OCI-M1 (cell line): Measurements from ENCODE around the gene MYH9.
A peak's percentile ranks its signal among the peaks of the same experiment; 100 is the strongest.

ENCODE experiments used
- DNase-seq: peaks from one replicate; lab custom pipeline; 2025; lab: John Stamatoyannopoulos, UW

MYH9 gene

GRCh38 chr22:36249160-36249559 is 138.6 kb downstream of the MYH9 start:
- DNase-seq = peak; percentile 46

- peak; percentile 46 for DNase-seq
These were observed 139.8 kb downstream of the MYH9 start for GRCh38 chr22:36247955-36248354.

- no peak for DNase-seq
These were observed 141.0 kb downstream of the MYH9 start for GRCh38 chr22:36246718-36247117.

GRCh38 chr22:36245805-36246356 is 141.9 kb downstream of the MYH9 start:
- no peak for DNase-seq

- no peak for DNase-seq
These were observed 143.0 kb downstream of the MYH9 start for GRCh38 chr22:36244522-36245391.

GRCh38 chr22:36243986-36244385 is 143.8 kb downstream of the MYH9 start:
- DNase-seq = no peak

GRCh38 chr22:36239401-36240171 is 148.2 kb downstream of the MYH9 start, which contains the start of gene APOL2:
TSS of gene APOL2 (minus strand) at chr22:36239527. CDS start at chr22:36233162, 6,365 bp downstream.
- peak; percentile 97 for DNase-seq

GRCh38 chr22:36239150-36239400 is 148.7 kb downstream of the MYH9 start:
- DNase-seq = no peak

GRCh38 chr22:36238373-36239149 is 149.2 kb downstream of the MYH9 start:
- peak; percentile 69 for DNase-seq

GRCh38 chr22:36237462-36238372 is 150.1 kb downstream of the MYH9 start:
- DNase-seq = peak; percentile 85

- DNase-seq = no peak
These were observed 151.1 kb downstream of the MYH9 start for GRCh38 chr22:36236388-36237319.

- DNase-seq = no peak
These were observed 152.2 kb downstream of the MYH9 start for GRCh38 chr22:36235585-36235984.

- no peak for DNase-seq
These were observed 152.8 kb downstream of the MYH9 start for GRCh38 chr22:36234919-36235318.

- DNase-seq = no peak
These were observed 153.6 kb downstream of the MYH9 start for GRCh38 chr22:36234213-36234612.

GRCh38 chr22:36233796-36234195 is 154.0 kb downstream of the MYH9 start:
- no peak for DNase-seq

GRCh38 chr22:36232715-36233401 is 154.9 kb downstream of the MYH9 start:
- no peak for DNase-seq
